ENCODE measurements around the gene IL1RAPL1.

The IL1RAPL1 gene

DNA sequence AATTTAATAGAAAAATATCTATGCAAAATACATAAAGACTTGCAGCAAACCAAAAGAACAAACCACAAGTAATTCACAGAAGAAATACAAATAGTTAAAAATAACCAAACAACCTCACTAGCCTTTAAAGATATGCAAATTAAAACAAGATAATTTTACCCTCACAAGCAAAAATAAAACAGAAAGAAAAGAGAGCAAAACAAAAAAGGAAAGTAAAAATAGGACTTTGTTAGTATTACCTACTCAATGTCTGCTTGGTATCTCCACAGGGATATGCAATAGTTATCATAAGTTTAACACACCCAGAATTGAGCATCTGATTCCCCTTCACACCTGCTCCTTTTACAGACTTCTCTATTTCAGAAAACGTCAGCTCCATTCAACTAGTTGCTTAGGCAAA is 890.6 kb downstream of the IL1RAPL1 start:
- DNase-seq (ENCODE audit: low read depth, low spot score) = no peak
- no peak overlapping the region for H3K4me3 ChIP-seq (ENCODE audit: low read depth, low read length)
- TF ChIP-seq, protein P1, sequence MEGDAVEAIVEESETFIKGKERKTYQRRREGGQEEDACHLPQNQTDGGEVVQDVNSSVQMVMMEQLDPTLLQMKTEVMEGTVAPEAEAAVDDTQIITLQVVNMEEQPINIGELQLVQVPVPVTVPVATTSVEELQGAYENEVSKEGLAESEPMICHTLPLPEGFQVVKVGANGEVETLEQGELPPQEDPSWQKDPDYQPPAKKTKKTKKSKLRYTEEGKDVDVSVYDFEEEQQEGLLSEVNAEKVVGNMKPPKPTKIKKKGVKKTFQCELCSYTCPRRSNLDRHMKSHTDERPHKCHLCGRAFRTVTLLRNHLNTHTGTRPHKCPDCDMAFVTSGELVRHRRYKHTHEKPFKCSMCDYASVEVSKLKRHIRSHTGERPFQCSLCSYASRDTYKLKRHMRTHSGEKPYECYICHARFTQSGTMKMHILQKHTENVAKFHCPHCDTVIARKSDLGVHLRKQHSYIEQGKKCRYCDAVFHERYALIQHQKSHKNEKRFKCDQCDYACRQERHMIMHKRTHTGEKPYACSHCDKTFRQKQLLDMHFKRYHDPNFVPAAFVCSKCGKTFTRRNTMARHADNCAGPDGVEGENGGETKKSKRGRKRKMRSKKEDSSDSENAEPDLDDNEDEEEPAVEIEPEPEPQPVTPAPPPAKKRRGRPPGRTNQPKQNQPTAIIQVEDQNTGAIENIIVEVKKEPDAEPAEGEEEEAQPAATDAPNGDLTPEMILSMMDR (IDR thresholded peaks at IDR 0.05; ENCODE audit: low read depth, low read length) = no peak
- in situ Hi-C loops (cut with HindIII; ENCODE audit: low sequenced_read_pairs) = no loop called here

DNA sequence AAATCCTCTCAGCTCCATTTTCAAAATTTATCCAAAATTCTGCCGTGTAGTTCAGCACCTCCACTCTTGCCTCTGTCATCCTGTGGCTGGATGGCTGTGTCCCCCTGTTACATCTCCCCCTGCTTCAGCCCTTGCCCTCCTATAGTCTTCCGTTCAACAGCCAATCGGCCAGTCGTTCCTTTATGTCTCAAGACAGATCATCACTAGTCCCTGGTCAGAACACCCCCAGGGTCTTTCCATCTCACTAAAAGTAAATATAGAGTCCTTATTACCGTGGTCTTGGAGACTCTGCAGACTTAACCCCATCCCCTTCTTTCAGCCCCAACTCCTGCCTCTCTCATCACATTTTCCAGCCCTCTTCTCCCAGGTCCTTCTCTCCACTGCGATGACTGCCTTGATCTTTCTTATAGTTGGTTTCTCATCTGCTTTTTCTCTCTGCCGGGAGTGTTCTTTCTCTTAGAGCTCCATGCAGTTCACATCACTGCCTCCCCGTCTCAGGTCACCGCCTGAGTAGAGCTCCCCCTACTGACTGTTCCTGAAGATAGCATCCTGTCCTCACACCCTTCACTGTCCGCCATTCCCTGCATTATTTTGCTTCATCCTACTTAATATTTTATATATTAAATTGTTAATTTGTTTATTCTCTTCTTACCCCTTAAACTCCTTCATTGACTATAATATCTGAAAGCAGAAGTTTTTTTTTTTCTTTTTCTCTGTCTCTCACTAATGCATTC is 891.3 kb downstream of the IL1RAPL1 start:
- no peak overlapping the region for H3K4me3 ChIP-seq (ENCODE audit: low read depth, low read length)
- DNase-seq (ENCODE audit: low read depth, low spot score) = peak; percentile 7
- in situ Hi-C loops (cut with HindIII; ENCODE audit: low sequenced_read_pairs) = no loop called here
- TF ChIP-seq, protein P1 (IDR thresholded peaks at IDR 0.05; ENCODE audit: low read depth, low read length) = peak; percentile 64

DNA sequence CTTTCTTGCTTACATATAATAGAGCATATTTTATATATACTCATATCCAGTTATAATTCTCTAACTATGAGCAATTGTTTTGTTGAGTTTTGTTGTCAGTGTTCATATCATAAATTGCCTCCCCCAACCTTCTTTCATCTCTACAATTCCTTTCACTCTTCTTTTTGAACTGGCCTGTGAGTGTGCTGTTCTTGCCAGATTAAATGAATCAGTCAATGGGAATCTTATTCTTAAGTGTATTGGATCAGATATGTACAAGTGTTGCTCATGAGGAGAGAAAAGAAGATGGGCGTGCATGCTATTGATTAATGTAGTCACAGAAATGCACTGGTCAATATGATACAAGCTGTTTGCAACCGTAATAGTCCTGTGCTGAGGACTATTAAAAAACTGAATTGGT is 900.0 kb downstream of the IL1RAPL1 start:
- TF ChIP-seq, protein P1 (IDR thresholded peaks at IDR 0.05; ENCODE audit: low read depth, low read length) = no peak
- no peak for DNase-seq (ENCODE audit: low read depth, low spot score)
- in situ Hi-C loops (cut with HindIII; ENCODE audit: low sequenced_read_pairs) = no loop called here
- no peak overlapping the region for H3K4me3 ChIP-seq (ENCODE audit: low read depth, low read length)

DNA sequence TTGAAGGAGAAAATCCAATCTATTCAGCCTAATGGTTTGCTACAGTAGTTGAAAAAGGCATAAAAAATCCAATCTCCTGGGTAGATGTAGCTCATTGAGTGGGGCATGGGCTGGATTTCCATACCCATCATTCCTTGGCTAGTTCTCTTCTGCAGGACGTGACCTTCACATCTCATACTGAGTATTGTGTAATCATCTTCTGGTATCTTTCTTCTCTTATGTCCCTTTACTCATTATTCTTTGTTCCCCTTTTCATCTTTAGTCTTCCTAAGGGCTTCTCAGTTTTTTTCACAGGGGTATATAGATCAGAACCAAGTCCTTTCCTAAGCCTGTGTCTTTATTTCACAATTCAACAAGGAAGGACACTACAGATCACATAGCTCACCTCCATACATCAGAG is 900.5 kb downstream of the IL1RAPL1 start:
- TF ChIP-seq, protein P1 (IDR thresholded peaks at IDR 0.05; ENCODE audit: low read depth, low read length) = no peak
- no peak overlapping the region for H3K4me3 ChIP-seq (ENCODE audit: low read depth, low read length)
- no peak for DNase-seq (ENCODE audit: low read depth, low spot score)
- in situ Hi-C loops (cut with HindIII; ENCODE audit: low sequenced_read_pairs) = no loop called here

DNA sequence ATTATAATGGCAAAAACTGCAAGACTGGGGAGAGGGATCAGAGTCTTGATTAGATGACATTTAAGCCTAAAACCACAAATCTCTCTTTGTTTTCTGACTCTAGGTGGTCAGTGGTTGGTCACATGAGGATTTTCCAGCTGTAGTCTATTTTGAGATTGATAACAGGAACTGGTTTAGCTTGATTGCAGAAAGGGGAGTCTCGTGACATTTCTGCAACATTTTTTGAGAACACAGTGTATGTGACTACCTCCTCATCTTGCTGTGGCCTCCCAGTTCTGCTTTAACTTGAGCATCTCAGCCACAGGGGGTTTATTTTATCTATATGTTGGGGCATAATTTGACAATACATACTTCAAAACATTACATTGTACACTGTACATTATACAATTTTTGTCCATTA is 901.7 kb downstream of the IL1RAPL1 start:
- no peak for DNase-seq (ENCODE audit: low read depth, low spot score)
- no peak overlapping the region for H3K4me3 ChIP-seq (ENCODE audit: low read depth, low read length)

DNA sequence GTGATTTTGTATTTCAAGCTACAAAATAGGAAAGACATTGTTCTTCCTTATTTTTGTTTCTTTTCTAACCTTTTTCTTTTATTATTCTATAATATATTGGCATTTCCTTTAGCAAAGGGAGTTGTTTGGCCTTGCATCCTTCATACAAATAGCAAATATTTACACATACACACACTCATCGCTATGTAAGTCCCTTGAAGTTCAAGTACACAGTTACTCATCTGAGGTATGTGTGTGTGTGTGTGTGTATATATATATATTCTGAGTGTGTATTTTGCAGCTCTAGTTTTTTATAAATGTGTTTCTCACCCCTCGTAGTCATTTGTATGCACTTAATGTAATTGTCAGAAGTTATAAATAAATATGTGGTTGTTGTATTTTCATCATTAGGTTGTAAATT is 903.4 kb downstream of the IL1RAPL1 start:
- no peak for DNase-seq (ENCODE audit: low read depth, low spot score)

More for the DNA sequence above, 901.7 kb downstream of the IL1RAPL1 start:
- in situ Hi-C loops (cut with HindIII; ENCODE audit: low sequenced_read_pairs) = no loop called here
- TF ChIP-seq, protein P1 (IDR thresholded peaks at IDR 0.05; ENCODE audit: low read depth, low read length) = no peak

More for the DNA sequence above, 903.4 kb downstream of the IL1RAPL1 start:
- TF ChIP-seq, protein P1 (IDR thresholded peaks at IDR 0.05; ENCODE audit: low read depth, low read length) = no peak
- no peak overlapping the region for H3K4me3 ChIP-seq (ENCODE audit: low read depth, low read length)
- in situ Hi-C loops (cut with HindIII; ENCODE audit: low sequenced_read_pairs) = no loop called here
